HG02884 (cell line): ENCODE measurements around the gene OR52D1.

Source experiments
- ATAC-seq: cut with Tn5 transposase; IDR thresholded peaks from one replicate; pipeline ENCODE4 v1.9.1; 2021; ENCODE audit warnings: mild to moderate bottlenecking, moderate library complexity; ENCODE audit not compliant: unreplicated experiment

OR52D1 gene

GRCh38 chr11:5488385-5488784, at the start of gene OR52D1:
TSS of gene OR52D1 (plus strand) at chr11:5488685. CDS start at chr11:5488707, 22 bp downstream.
- ATAC-seq: no peak

- ATAC-seq: no peak
These were observed 47.1 kb upstream of the OR52D1 start, which contains the start of gene OR51I1 for GRCh38 chr11:5441414-5441813. TSS of gene OR51I1 (minus strand) at chr11:5441514. CDS start at chr11:5441514, 0 bp downstream.

GRCh38 chr11:5443835-5444393, 44.6 kb upstream of the OR52D1 start:
- no peak for ATAC-seq

GRCh38 chr11:5449023-5449422, 39.5 kb upstream of the OR52D1 start, which contains the start of gene OR51I2:
TSS of gene OR51I2 (plus strand) at chr11:5449323. CDS start at chr11:5453489, 4,166 bp downstream.
- no peak for ATAC-seq

- ATAC-seq: no peak
These were observed 39.1 kb upstream of the OR52D1 start for GRCh38 chr11:5449432-5449831.

- no peak for ATAC-seq
These were observed 27.4 kb upstream of the OR52D1 start for GRCh38 chr11:5460983-5461621.

GRCh38 chr11:5467527-5467926, 21.0 kb upstream of the OR52D1 start:
- no peak for ATAC-seq

- no peak for ATAC-seq
These were observed 14.6 kb upstream of the OR52D1 start for GRCh38 chr11:5473921-5474320.

- peak; percentile 89 for ATAC-seq
These were observed 12.2 kb upstream of the OR52D1 start for GRCh38 chr11:5476186-5476819.

GRCh38 chr11:5486003-5486402, 2.5 kb upstream of the OR52D1 start:
- ATAC-seq: no peak

GRCh38 chr11:5486421-5486820, 2.1 kb upstream of the OR52D1 start:
- no peak for ATAC-seq

- no peak for ATAC-seq
These were observed 414 bp downstream of the OR52D1 start for GRCh38 chr11:5488798-5489399.

GRCh38 chr11:5489576-5490357, 1.3 kb downstream of the OR52D1 start:
- no peak for ATAC-seq

- ATAC-seq: no peak
These were observed 11.2 kb downstream of the OR52D1 start for GRCh38 chr11:5499671-5500070.

GRCh38 chr11:5500393-5500801, 11.9 kb downstream of the OR52D1 start:
- ATAC-seq: no peak

- ATAC-seq: no peak
These were observed 16.0 kb downstream of the OR52D1 start for GRCh38 chr11:5504403-5504921.

GRCh38 chr11:5505363-5506048, 17.0 kb downstream of the OR52D1 start:
- ATAC-seq: no peak

- no peak for ATAC-seq
These were observed 18.9 kb downstream of the OR52D1 start for GRCh38 chr11:5507177-5507932.

- ATAC-seq: no peak
These were observed 19.4 kb downstream of the OR52D1 start for GRCh38 chr11:5507933-5508305.
